NB4 (cell line): ENCODE measurements around the gene RAB30.

Experiments
- CTCF ChIP-seq: IDR thresholded peaks from one replicate; pipeline ENCODE4 v1.5.1; 2012; ENCODE audit warnings: low read depth, low read length
- POLR2A ChIP-seq: IDR thresholded peaks from 2 replicates; pipeline ENCODE4 v1.6.1; 2011; ENCODE audit warnings: mild to moderate bottlenecking; ENCODE audit not compliant: insufficient read length; ENCODE audit errors: extremely low read depth

DNA sequence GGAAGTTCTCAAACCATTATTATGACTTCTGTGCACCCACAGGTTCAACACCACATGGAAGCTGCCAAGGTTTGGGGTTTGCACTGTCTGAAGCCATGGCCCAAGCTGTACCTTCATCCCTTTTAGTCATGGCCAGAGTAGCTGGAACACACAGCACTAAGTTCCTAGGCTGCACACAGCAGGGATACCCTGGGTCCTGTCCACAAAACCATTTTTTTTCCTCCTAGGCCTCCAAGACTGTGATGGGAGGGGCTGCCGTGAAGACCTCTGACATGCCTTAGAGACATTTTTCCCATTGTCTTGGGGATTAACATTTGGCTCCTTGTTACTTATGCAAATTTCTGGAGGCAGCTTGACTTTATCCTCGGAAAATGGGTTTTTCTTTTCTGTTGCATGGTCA lies 127.5 kb downstream of the RAB30 start:
- TF ChIP-seq CTCF = no peak
- no peak for TF ChIP-seq POLR2A
